IMR-90 (cell line): Measurements from ENCODE around the gene SPRED2. TPM values are rescaled to one million over a fixed set of nuclear protein-coding genes. Genes with fewer than 3 reads are reported as not detected.

Experiments
- ATAC-seq: fragments of 200-7000 bp; cut with Tn5 transposase; 2 replicates; pipeline ENCODE4 v1.9.1; 2020; ENCODE audit warnings: low read depth, mild to moderate bottlenecking, moderate library complexity
- BruUV-seq: library from RNA; stranded (reverse); fragments of 400-500 nt; replicated peaks from 2 replicates; lab custom pipeline; 2021; lab: Mats Ljungman, UMichigan
- CTCF ChIA-PET: fragments of 300-600 bp; formaldehyde crosslinking; extraction: SDS; loops from one replicate; lab custom pipeline; 2021; ENCODE audit warnings: antibody characterized with exemption; lab: Yijun Ruan, JAX
- POLR2A ChIA-PET: fragments of 300-600 bp; sonication (Branson Sonifier 250); formaldehyde crosslinking; loops from one replicate; lab custom pipeline; 2022; ENCODE audit warnings: antibody characterized with exemption; ENCODE audit not compliant: unreplicated experiment; lab: Charles Lee
- DNase-seq: peaks from one replicate; pipeline ENCODE4 v3.0.0; 2013
- H2AFZ ChIP-seq: replicated peaks from 2 replicates; pipeline ENCODE3; 2013; ENCODE audit warnings: low read length, mild to moderate bottlenecking; ENCODE audit not compliant: poor library complexity
- H2AK5ac ChIP-seq: 2 replicates; pipeline ENCODE4 v1.6.1; 2013; ENCODE audit warnings: low read depth, low read length, inconsistent platforms
- H2AK9ac ChIP-seq: replicated peaks from 2 replicates; pipeline ENCODE3; 2013; ENCODE audit warnings: mild to moderate bottlenecking, low read depth, low read length, moderate library complexity; ENCODE audit not compliant: poor library complexity
- H2BK120ac ChIP-seq: 2 replicates; pipeline ENCODE4 v1.6.1; 2013; ENCODE audit warnings: low read depth, low read length, inconsistent platforms
- H2BK15ac ChIP-seq: 3 replicates; pipeline ENCODE4 v1.6.1; 2013; ENCODE audit warnings: low read depth, low read length, inconsistent platforms
- H2BK20ac ChIP-seq: 2 replicates; pipeline ENCODE4 v1.6.1; 2013; ENCODE audit warnings: low read depth, mild to moderate bottlenecking, inconsistent platforms, low read length, moderate library complexity
- H2BK5ac ChIP-seq: 2 replicates; pipeline ENCODE4 v1.6.1; 2013; ENCODE audit warnings: mild to moderate bottlenecking, low read depth, low read length, inconsistent platforms; ENCODE audit not compliant: poor library complexity, severe bottlenecking
- H3K14ac ChIP-seq: replicated peaks from 2 replicates; pipeline ENCODE4 v1.6.1; 2013; ENCODE audit warnings: low read depth, low read length, inconsistent platforms
- H3K18ac ChIP-seq: 2 replicates; pipeline ENCODE4 v1.6.1; 2013; ENCODE audit warnings: low read depth, low read length, control low read depth
- H3K23ac ChIP-seq: 2 replicates; pipeline ENCODE4 v1.6.1; 2013; ENCODE audit warnings: low read depth, low read length, inconsistent platforms
- H3K27ac ChIP-seq: 2 replicates; pipeline ENCODE4 v1.5.1; 2013; ENCODE audit warnings: mild to moderate bottlenecking, control low read depth, low read length; ENCODE audit not compliant: insufficient read depth
- H3K27me3 ChIP-seq: 2 replicates; pipeline ENCODE4 v1.6.1; 2013; ENCODE audit warnings: low read length; ENCODE audit not compliant: control insufficient read depth, insufficient read depth
- H3K36me3 ChIP-seq: 2 replicates; pipeline ENCODE4 v1.6.1; 2013; ENCODE audit warnings: low read length, mixed read lengths; ENCODE audit not compliant: control insufficient read depth, insufficient read depth
- H3K4ac ChIP-seq: 2 replicates; pipeline ENCODE4 v1.6.1; 2013; ENCODE audit warnings: low read depth, low read length, inconsistent platforms
- H3K4me1 ChIP-seq: 2 replicates; pipeline ENCODE4 v1.6.1; 2013; ENCODE audit warnings: low read length, mixed read lengths; ENCODE audit not compliant: control insufficient read depth, insufficient read depth
- H3K4me2 ChIP-seq: 2 replicates; pipeline ENCODE4 v1.6.1; 2013; ENCODE audit warnings: low read depth, mild to moderate bottlenecking, control low read depth, low read length, moderate library complexity
- H3K4me3 ChIP-seq: 2 replicates; pipeline ENCODE4 v1.5.1; 2013; ENCODE audit warnings: low read depth, mild to moderate bottlenecking, control low read depth, low read length, moderate library complexity; ENCODE audit not compliant: insufficient read depth
- H3K56ac ChIP-seq: 2 replicates; pipeline ENCODE4 v1.6.1; 2013; ENCODE audit warnings: low read length, inconsistent platforms; ENCODE audit not compliant: insufficient read depth; ENCODE audit errors: extremely low read depth
- H3K79me1 ChIP-seq, 2 experiments: 2 replicates each; pipeline ENCODE4 v1.6.1; 2013; ENCODE audit warnings: low read length in 2 of 2, inconsistent platforms in 1 of 2, low read depth in 1 of 2
- H3K9ac ChIP-seq: 2 replicates; pipeline ENCODE4 v1.6.1; 2013; ENCODE audit warnings: low read depth, low read length, control low read depth
- H3K9me1 ChIP-seq: 2 replicates; pipeline ENCODE4 v1.6.1; 2013; ENCODE audit warnings: low read length, inconsistent platforms; ENCODE audit not compliant: insufficient read depth
- H3K9me3 ChIP-seq: 2 replicates; pipeline ENCODE4 v1.6.1; 2013; ENCODE audit warnings: low read length; ENCODE audit not compliant: control insufficient read depth, insufficient read depth
- H4K20me1 ChIP-seq: 2 replicates; pipeline ENCODE4 v1.6.1; 2013; ENCODE audit warnings: low read length, inconsistent platforms; ENCODE audit not compliant: insufficient read depth
- H4K5ac ChIP-seq: 2 replicates; pipeline ENCODE4 v1.6.1; 2013; ENCODE audit warnings: mild to moderate bottlenecking, low read depth, low read length, control low read depth
- H4K8ac ChIP-seq, 2 experiments: 2 replicates each; pipeline ENCODE4 v1.6.1; 2013; ENCODE audit warnings: low read depth in 2 of 2, low read length in 2 of 2, control low read depth in 1 of 2, inconsistent platforms in 1 of 2
- H4K91ac ChIP-seq: 2 replicates; pipeline ENCODE4 v1.6.1; 2013; ENCODE audit warnings: low read depth, low read length, inconsistent platforms; ENCODE audit not compliant: insufficient read depth
- CEBPB ChIP-seq: IDR thresholded peaks from 2 replicates; pipeline ENCODE4 v1.6.1; 2012; ENCODE audit warnings: low read depth, low read length, improper control_type of control experiment
- FOS ChIP-seq: fragments of 150-350 bp; IDR thresholded peaks from 2 replicates; pipeline ENCODE4 v1.6.1; 2016; ENCODE audit warnings: low read depth, low read length
- WGBS, 2 experiments: methylation state at CpG; one replicate each; pipeline versions ENCODE4 v1.1.5 to v1.1.7; 2013; ENCODE audit warnings: missing lambda C conversion rate in 2 of 2; ENCODE audit not compliant: insufficient read length in 1 of 2; ENCODE audit errors: extremely low coverage in 2 of 2; 5-methylcytosine and 5-hydroxymethylcytosine counted together
- dilution Hi-C: fragments of 300-500 bp; cut with HindIII; formaldehyde crosslinking; loops from one replicate; pipeline ENCODE4 v1.14.3; 2018; ENCODE audit warnings: low sequenced_read_pairs; ENCODE audit not compliant: unreplicated experiment
- in situ Hi-C: fragments of 300-500 bp; cut with MboI; formaldehyde crosslinking; loops from 3 replicates; pipeline ENCODE4 v1.14.3; 2019; ENCODE audit warnings: low sequenced_read_pairs, inconsistent platforms, mixed read lengths
- intact Hi-C: fragments of 100-400 bp; cut with micrococcal nuclease; formaldehyde crosslinking; loops from 2 replicates; pipeline ENCODE4 v1.10.0; 2022
- polyA plus RNA-seq, 3 experiments: library from polyadenylated mRNA; depleted of rRNA; stranded (reverse); fragments of >200 nt; gene quantifications; 2 replicates each; pipeline ENCODE4 v1.2.3, GENCODE V29; 2012; ENCODE audit warnings: low replicate concordance in 1 of 3
- total RNA-seq: library from RNA; depleted of rRNA; stranded (reverse); fragments of >200 nt; gene quantifications from 2 replicates; pipeline ENCODE4 v1.2.3, GENCODE V29; 2012

SPRED2 gene
- total and polyA plus RNA-seq, 2 of the 4 experiments (the other 2 are of a cell fraction): 4.8 to 18.7 TPM

DNA sequence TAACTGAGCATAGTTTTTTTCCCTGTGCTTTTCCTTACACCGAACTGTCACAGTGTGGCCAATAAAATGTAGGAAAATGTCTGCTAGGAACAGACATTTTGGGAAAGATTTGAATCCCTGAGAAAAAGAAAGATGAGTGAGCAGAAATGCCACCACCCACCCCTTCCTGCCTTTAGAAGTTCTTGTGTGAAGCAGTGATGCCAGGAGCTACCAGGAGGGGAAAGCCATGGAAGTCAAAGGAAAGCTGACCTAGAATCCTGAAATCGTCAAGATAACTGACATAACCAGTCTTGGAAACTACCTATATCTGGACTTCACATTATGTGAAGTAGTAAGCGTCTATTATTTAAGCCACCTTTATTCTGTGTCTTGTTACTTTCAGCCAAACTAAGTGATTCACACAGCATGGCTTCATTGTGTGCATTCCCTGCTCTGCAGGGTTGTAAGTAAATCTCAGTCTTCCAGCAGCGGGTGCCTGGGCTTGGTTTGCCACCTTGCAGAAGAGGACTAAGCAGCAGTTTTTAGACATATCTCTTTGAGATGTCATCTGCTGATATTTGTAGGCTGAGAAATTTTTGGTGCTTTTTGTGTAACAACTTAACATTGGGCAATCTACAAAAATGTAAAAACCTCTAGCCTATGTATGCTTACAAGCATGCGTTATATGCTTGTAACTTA, 11.2 kb upstream of the SPRED2 start:
- Histone ChIP-seq H4K5ac (no peak overlapping the region), H2AK5ac (no peak overlapping the region), H3K4me3 (no peak overlapping the region), H2AFZ (no peak overlapping the region), H2BK120ac (no peak overlapping the region), H4K8ac (no peak overlapping the region), H3K4me1 (no peaks in the 10 kb centered on the region), H3K4ac (no peak overlapping the region), H2BK20ac (no peak overlapping the region), H2BK15ac (no peak overlapping the region), H4K20me1 (no peaks in the 10 kb centered on the region), H3K4me2 (no peak overlapping the region), H3K23ac (no peak overlapping the region), H3K9me3 (no peaks in the 10 kb centered on the region), H3K27ac (no peak overlapping the region), H3K36me3 (no peaks in the 10 kb centered on the region), H2BK5ac (no peak overlapping the region), H3K56ac (no peak overlapping the region), H2AK9ac (no peak overlapping the region), H3K27me3 (peaks cover 3% of the 10 kb centered on the region; the same call in 1 of the 2 replicates), H4K91ac (no peak overlapping the region), H3K18ac (no peak overlapping the region), H3K9me1 (no peaks in the 10 kb centered on the region; the same call in 1 of the 2 replicates), H3K14ac (no peak overlapping the region), H3K9ac (no peak overlapping the region), H3K79me1 (no peaks in the 10 kb centered on the region; a peak in 1 of 4 replicates)
- 0 out of 2 replicates have a peak, but pooled peaks have one; percentile 13 for TF ChIP-seq CEBPB
- no peak for TF ChIP-seq FOS
- no TSS peak for BruUV-seq
- POLR2A ChIA-PET: no interaction called here
- intact Hi-C loops (no loop called here), dilution Hi-C loops (no loop called here), in situ Hi-C loops (no loop called here)
- no peak for ATAC-seq
- WGBS, 2 experiments: no CpG with 5 or more reads among the region's 5 CpGs
- CTCF ChIA-PET: no interaction called here
- no peak for DNase-seq
